C4-2B (cell line): ENCODE results near the gene SNAPC2.

Experiments used
- ZFX ChIP-seq: fragments of 450-650 bp; IDR thresholded peaks from 2 replicates; pipeline ENCODE4 v1.6.1; 2017
- TF ChIP-seq, protein P1 (sequence below): fragments of 450-650 bp; conservative IDR thresholded peaks from 2 replicates; pipeline ENCODE4 v1.5.1; 2017; ENCODE audit warnings: mild to moderate bottlenecking

DNA sequence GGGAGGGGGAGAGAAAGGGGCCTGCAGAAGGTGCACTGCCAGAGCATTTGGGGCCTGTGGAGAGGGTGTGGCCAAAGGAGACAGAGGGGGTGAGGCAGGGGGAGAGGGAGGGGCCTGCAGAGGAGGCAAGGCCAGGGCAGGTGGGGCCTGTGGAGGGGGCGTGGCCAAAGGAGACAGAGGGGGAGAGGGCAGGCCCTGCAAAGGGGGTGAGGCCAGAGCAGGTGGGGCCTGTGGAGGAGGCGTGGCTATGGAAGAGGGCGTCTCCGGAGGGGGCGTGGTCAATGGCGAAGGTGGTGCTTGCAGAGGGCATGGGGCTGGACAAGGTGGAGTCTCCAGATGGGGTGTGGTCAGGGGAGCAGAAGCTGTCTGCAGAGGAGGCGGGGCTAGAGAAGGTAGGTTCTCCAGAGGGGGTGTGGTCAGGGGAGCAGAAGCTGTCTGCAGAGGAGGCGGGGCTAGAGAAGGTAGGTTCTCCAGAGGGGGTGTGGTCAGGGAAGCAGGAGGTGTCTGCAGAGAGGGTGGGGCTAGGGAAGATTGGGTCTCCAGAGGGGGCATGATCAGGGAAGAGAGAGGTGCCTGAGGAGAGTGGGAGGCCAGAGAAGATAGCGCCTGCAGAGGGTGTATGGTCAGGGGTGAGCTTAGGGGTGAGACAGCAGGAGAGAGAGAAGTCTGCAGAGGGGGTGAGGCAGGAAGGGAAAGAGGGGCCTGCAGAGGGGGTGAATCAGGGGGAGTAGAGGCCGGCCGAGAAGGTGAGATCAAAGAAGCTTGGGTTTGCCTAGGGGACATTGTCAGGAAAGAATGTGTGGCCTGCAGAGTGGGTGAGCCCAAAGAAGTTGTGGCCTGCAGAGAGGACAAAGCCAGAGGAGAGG is 49.3 kb upstream of the SNAPC2 start:
- TF ChIP-seq, protein P1, sequence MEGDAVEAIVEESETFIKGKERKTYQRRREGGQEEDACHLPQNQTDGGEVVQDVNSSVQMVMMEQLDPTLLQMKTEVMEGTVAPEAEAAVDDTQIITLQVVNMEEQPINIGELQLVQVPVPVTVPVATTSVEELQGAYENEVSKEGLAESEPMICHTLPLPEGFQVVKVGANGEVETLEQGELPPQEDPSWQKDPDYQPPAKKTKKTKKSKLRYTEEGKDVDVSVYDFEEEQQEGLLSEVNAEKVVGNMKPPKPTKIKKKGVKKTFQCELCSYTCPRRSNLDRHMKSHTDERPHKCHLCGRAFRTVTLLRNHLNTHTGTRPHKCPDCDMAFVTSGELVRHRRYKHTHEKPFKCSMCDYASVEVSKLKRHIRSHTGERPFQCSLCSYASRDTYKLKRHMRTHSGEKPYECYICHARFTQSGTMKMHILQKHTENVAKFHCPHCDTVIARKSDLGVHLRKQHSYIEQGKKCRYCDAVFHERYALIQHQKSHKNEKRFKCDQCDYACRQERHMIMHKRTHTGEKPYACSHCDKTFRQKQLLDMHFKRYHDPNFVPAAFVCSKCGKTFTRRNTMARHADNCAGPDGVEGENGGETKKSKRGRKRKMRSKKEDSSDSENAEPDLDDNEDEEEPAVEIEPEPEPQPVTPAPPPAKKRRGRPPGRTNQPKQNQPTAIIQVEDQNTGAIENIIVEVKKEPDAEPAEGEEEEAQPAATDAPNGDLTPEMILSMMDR = no peak
- TF ChIP-seq ZFX = no peak
